GM19099 (cell line): Measurements from ENCODE around the gene PDCD1.

Experiments used
- POLR2A ChIP-seq: IDR thresholded peaks from 3 replicates; pipeline ENCODE4 v1.6.1; 2011; ENCODE audit warnings: low read depth; ENCODE audit not compliant: insufficient read length; ENCODE audit errors: extremely low read depth

The PDCD1 gene

DNA sequence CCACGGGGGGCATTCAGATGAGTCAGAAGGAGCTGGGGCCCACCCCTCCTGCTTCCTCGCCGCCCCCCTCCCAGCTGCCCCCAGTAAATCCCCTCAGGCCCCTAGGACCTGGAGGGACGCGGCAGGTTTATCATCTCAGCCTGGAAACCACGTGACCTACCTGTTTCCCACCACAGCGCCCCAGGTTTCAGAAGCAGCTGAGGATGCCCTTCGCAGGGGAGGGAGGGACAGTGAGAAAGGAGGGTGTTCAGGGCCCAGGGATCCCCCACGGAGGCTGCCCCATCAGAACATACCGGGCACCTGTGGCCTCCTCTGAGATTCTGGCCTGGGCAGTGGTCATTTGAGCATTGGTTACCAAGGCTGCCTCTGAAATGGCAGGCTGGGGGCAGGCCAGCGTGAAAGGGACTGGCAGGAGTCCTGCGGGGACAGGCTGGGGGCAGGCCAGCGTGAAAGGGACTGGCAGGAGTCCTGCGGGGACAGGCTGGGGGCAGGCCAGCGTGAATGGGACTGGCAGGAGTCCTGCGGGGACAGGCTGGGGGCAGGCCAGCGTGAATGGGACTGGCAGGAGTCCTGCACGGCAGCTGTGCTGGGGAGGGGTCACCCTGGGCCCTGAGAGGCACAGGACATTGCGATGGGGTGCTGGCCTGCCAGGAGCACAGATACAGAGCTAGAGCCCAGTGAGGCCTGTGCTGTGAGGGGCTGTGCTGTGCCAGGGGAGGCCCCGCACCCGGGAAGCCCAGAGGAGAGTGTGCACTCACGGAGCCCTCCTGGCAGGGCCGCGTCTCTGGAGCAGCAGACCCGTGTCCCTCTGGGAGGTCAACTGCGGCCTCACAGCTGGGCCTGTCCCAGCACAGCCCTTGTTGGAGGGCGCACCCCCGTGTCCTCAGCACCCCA, 48.1 kb downstream of the PDCD1 start:
- TF ChIP-seq POLR2A: no peak

DNA sequence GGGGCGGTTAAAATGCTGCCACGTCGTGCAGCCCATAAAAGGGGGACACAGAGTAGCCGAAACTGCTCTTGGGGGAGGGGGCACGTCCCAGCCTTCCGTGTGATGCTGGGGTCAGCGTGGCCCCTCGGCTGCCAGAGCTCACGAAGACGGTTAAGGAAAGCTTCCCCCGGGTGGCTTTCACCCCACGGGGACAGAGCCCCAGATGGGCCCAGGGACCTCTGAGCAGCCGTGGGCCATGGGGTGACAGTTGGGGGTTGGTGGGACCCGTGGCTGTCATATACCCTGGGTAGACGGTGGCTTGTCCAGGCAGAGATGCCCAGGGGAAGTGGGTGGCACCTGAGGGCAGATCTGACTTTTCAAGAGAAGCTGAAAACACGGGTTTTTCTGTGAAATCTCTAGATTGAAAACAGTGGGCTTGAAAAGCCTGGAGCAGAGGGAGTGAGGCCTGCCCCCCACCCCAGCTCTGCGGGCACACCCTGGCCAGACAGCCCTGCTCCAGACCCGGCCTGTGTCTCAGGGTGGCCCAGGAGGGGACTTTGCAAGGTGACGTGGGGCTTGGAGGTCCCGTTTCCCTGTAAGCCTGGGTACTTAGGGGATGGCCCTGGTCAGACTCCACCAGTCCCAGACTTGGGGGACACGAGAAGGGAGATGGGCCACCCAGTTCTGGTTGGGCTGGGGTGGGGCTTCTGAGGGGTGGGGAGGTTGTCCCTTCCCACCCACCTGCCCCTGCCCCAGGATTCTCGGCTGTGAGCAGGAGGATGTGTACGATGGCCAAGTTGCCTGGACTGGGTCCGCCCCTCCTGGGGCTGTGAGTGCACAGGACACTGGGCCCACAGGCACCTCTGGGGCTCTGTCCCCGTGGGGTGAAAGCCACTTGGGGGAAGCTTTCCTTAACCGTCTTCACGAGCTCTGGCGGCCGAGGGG, 49.0 kb downstream of the PDCD1 start:
- TF ChIP-seq POLR2A: no peak

GRCh38 chr2:241808721-241809382, 49.8 kb downstream of the PDCD1 start, which contains the start of gene NEU4:
TSS of gene NEU4 (plus strand) at chr2:241809193. CDS start at chr2:241814485, 5,292 bp downstream.
- TF ChIP-seq POLR2A: no peak

DNA sequence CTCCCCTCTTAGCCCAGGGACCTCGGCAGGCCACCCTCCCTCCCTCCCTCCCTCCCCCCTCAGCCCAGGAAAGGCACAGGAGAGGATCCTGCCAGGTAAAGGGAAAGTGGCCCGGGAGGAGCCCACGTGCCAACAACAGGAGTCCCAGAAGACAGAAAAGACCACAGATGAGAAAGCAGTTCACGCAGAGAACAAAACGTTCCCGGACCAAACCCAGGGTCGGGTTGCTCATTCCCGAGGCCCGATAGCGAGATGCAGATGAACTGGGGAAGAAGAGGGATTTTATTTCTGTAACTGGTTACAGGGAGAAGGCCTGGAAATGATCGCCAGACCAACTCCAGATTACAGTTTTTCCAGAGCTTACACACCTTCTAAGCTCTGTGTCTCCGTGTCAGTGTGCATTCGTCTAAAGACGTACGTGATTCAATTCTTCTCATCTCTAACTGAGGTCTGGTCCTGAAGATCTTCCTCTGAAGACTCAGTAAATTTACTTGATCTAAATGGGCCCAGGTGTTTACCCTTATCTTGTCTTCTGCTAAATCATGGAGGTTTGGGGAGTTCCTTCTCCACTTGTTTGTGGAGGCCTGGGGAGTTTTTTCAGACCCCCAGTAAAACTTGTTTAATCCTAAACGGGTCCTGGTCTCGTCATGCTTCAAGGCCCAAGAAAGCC, 50.5 kb downstream of the PDCD1 start:
- no peak for TF ChIP-seq POLR2A

DNA sequence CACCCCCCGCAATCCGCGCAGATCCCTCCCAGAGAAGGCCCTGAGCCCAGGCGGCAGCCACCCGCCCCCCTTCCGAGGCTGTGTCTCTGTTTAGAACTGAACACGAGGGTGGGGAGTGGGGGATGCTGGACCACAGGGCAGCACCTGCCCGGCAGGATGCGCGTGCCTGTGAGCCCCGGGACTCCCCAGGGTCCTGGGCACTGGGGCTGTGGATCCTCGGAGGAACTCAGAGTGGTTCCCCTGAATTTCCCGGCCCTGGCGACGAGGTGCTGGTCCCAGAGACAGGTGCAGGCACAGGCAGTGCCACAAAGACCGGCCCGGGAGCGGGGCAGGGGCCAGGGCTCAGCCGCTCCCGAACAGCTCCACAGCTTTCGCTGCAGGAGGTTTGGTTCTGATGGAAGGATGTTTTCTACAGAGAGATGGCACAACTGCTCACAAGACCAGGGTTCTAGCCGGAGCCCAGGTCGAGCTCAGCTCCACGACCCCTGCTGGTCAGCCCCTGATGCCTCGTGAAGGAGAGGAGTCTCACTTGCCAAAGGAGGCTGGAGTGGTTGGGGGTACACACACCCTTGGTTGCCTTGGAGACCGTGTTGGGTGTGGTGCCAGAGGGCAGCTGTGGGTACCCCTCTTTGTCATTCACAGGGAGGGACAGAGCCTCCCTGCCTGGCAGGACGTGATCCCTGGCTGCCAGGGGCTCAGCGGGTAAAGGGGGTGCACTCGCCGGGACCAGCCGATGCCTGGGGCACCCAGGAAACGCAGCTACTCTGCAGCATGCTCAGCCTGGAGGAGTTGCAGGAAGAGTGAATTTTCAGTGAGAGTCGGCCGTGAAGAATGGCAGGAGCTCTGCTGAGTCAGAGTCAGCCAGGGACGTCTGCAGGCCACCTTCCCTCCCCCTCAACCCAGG, 54.1 kb downstream of the PDCD1 start:
- no peak for TF ChIP-seq POLR2A

GRCh38 chr2:241803387-241804325, 55.0 kb downstream of the PDCD1 start:
- peak; percentile 51 for TF ChIP-seq POLR2A

- no peak for TF ChIP-seq POLR2A
Measured at GRCh38 chr2:241802421-241803318, 56.0 kb downstream of the PDCD1 start.

- no peak for TF ChIP-seq POLR2A
Measured at GRCh38 chr2:241801611-241802420, 56.9 kb downstream of the PDCD1 start.
